Osteoblast (primary cell): Measurements from ENCODE around the gene NPR3. TPM values are rescaled to one million over a fixed set of nuclear protein-coding genes. Genes with fewer than 3 reads are reported as not detected.

Experiments used
- DNase-seq: peaks from one replicate; pipeline ENCODE4 v3.0.0; 2011; ENCODE audit warnings: low spot score, mixed read lengths; ENCODE audit not compliant: insufficient read length; ENCODE audit errors: missing footprints
- H2AFZ ChIP-seq: 2 replicates; pipeline ENCODE4 v1.6.0; 2011; ENCODE audit warnings: mild to moderate bottlenecking, low read length
- H3K27ac ChIP-seq: 2 replicates; pipeline ENCODE4 v1.5.1; 2011; ENCODE audit warnings: mild to moderate bottlenecking, low read depth, low read length, moderate library complexity
- H3K27me3 ChIP-seq: 2 replicates; pipeline ENCODE4 v1.6.0; 2012; ENCODE audit warnings: mild to moderate bottlenecking, control low read depth, inconsistent platforms, low read length, moderate library complexity; ENCODE audit not compliant: insufficient read depth
- H3K36me3 ChIP-seq: 2 replicates; pipeline ENCODE4 v1.5.1; 2011; ENCODE audit warnings: mild to moderate bottlenecking, low read length, control low read depth, moderate library complexity; ENCODE audit not compliant: insufficient read depth
- H3K4me1 ChIP-seq: 2 replicates; pipeline ENCODE4 v1.5.1; 2011; ENCODE audit warnings: mild to moderate bottlenecking, low read length, control low read depth, moderate library complexity; ENCODE audit not compliant: insufficient read depth
- H3K4me2 ChIP-seq: 2 replicates; pipeline ENCODE4 v1.6.0; 2011; ENCODE audit warnings: mild to moderate bottlenecking, low read length; ENCODE audit not compliant: insufficient read depth
- H3K4me3 ChIP-seq: fragments of 200-600 bp; sonication (generic); 3 replicates; pipeline ENCODE4 v1.5.1; 2012; ENCODE audit warnings: mild to moderate bottlenecking, low read length, inconsistent platforms; ENCODE audit not compliant: insufficient read depth
- H3K79me2 ChIP-seq: 2 replicates; pipeline ENCODE4 v1.6.0; 2012; ENCODE audit warnings: mild to moderate bottlenecking, low read length, control low read depth, inconsistent platforms; ENCODE audit not compliant: insufficient read depth
- H3K9me3 ChIP-seq: 2 replicates; pipeline ENCODE4 v1.5.1; 2011; ENCODE audit warnings: low read depth, low read length, control low read depth
- H4K20me1 ChIP-seq: 2 replicates; pipeline ENCODE4 v1.6.0; 2012; ENCODE audit warnings: mild to moderate bottlenecking, low read length, control low read depth; ENCODE audit not compliant: insufficient read depth
- total RNA-seq: library from RNA; depleted of rRNA; stranded (reverse); fragments of >200 nt; gene quantifications from 2 replicates; pipeline ENCODE4 v1.2.3, GENCODE V29; 2012
- TF ChIP-seq, protein P1 (sequence below): IDR thresholded peaks from 2 replicates; pipeline ENCODE4 v1.5.1; 2011; ENCODE audit warnings: mild to moderate bottlenecking, low read depth, low read length, moderate library complexity; ENCODE audit errors: extremely low read depth

Gene NPR3
- total RNA-seq, 1 donor: 92.3 TPM

GRCh38 chr5:32778403-32778802, 67.3 kb downstream of the NPR3 start:
- TF ChIP-seq, protein P1, sequence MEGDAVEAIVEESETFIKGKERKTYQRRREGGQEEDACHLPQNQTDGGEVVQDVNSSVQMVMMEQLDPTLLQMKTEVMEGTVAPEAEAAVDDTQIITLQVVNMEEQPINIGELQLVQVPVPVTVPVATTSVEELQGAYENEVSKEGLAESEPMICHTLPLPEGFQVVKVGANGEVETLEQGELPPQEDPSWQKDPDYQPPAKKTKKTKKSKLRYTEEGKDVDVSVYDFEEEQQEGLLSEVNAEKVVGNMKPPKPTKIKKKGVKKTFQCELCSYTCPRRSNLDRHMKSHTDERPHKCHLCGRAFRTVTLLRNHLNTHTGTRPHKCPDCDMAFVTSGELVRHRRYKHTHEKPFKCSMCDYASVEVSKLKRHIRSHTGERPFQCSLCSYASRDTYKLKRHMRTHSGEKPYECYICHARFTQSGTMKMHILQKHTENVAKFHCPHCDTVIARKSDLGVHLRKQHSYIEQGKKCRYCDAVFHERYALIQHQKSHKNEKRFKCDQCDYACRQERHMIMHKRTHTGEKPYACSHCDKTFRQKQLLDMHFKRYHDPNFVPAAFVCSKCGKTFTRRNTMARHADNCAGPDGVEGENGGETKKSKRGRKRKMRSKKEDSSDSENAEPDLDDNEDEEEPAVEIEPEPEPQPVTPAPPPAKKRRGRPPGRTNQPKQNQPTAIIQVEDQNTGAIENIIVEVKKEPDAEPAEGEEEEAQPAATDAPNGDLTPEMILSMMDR: no peak
- Histone ChIP-seq H3K27ac (no peak overlapping the region), H3K9me3 (no peaks in the 10 kb centered on the region), H2AFZ (no peak overlapping the region), H3K36me3 (peaks cover 36% of the 10 kb centered on the region), H3K4me2 (no peak overlapping the region), H4K20me1 (no peaks in the 10 kb centered on the region), H3K27me3 (no peaks in the 10 kb centered on the region), H3K4me1 (peaks cover 35% of the 10 kb centered on the region), H3K4me3 (no peak overlapping the region), H3K79me2 (peaks cover 4% of the 10 kb centered on the region)
- no peak for DNase-seq

DNA sequence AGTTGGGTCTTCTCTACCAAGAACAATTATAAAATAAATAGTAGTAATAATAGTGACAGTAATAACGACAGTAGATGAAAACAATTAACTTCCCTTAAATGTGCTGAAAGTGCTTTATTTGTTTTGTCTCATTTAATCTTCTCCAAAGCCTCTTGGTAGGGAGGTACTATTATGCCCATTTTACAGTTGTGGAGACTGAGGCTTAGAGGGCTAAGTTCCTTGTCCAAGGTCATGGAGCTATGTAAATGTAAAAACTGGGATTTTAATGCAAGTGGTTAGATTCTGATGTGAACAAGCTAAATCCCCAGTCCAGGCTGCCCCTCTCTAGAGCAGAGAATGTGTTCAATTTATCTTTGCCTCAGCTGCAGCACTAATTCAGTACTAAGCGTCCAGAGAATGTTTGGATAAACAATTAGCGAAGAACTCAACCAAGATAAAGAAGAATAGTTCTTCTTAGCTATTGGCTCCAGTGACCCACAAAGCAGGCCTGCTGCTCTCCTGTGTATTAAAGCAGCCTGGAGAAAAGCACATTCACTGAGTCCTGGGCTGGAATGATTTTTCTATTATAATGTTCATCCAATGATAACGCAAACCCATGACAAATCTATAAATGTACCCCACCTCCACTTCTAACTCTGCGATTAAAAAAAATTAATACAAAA, 68.8 kb downstream of the NPR3 start:
- Histone ChIP-seq H3K4me2 (peak overlapping the region; percentile 20), H2AFZ (no peak overlapping the region), H3K4me3 (no peak overlapping the region), H3K79me2 (peaks cover 4% of the 10 kb centered on the region), H3K27me3 (no peaks in the 10 kb centered on the region), H3K36me3 (peaks cover 47% of the 10 kb centered on the region), H4K20me1 (no peaks in the 10 kb centered on the region), H3K9me3 (no peaks in the 10 kb centered on the region), H3K27ac (peak overlapping the region; percentile 70), H3K4me1 (peaks cover 40% of the 10 kb centered on the region)
- TF ChIP-seq, protein P1: no peak
- peak; percentile 35 for DNase-seq

DNA sequence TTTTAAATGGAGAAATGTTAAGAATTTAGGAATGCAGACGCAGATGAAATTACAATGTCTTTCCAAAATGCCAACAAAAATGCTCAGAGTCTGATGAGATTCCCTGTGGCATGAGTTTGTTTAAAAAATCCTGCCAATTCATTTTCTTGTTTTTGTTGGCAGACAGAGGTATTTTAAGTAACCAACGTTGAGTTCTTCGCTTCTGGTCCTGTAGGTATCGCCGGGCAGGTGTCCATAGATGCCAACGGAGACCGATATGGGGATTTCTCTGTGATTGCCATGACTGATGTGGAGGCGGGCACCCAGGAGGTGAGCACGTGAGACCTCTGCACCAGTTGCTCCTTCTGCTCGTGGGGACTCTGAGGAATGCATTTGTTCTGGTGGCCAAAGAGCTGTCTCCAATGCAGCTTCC, 69.4 kb downstream of the NPR3 start:
- DNase-seq: peak; percentile 45
- peaks cover 46% of the 10 kb centered on the region for H3K4me1 ChIP-seq
- peak overlapping the region; percentile 70 for H3K27ac ChIP-seq
- no peaks in the 10 kb centered on the region for H3K27me3 ChIP-seq
- peaks cover 51% of the 10 kb centered on the region for H3K36me3 ChIP-seq
- H3K4me2 ChIP-seq: peak overlapping the region; percentile 20
- no peak overlapping the region for H2AFZ ChIP-seq
- no peak overlapping the region for H3K4me3 ChIP-seq
- TF ChIP-seq, protein P1: no peak
- no peaks in the 10 kb centered on the region for H4K20me1 ChIP-seq
- no peaks in the 10 kb centered on the region for H3K9me3 ChIP-seq
- peaks cover 4% of the 10 kb centered on the region for H3K79me2 ChIP-seq

GRCh38 chr5:32783661-32784060, 72.5 kb downstream of the NPR3 start:
- no peak overlapping the region for H2AFZ ChIP-seq
- peaks cover 35% of the 10 kb centered on the region for H3K4me1 ChIP-seq
- H3K36me3 ChIP-seq: peaks cover 53% of the 10 kb centered on the region
- no peak overlapping the region for H3K4me2 ChIP-seq
- H3K9me3 ChIP-seq: no peaks in the 10 kb centered on the region
- H3K79me2 ChIP-seq: no peaks in the 10 kb centered on the region
- TF ChIP-seq, protein P1: no peak
- no peaks in the 10 kb centered on the region for H3K27me3 ChIP-seq
- no peak for DNase-seq
- H3K27ac ChIP-seq: no peak overlapping the region
- no peak overlapping the region for H3K4me3 ChIP-seq
- no peaks in the 10 kb centered on the region for H4K20me1 ChIP-seq
